Measurements from ENCODE around the gene BCL7A.

Gene BCL7A

DNA sequence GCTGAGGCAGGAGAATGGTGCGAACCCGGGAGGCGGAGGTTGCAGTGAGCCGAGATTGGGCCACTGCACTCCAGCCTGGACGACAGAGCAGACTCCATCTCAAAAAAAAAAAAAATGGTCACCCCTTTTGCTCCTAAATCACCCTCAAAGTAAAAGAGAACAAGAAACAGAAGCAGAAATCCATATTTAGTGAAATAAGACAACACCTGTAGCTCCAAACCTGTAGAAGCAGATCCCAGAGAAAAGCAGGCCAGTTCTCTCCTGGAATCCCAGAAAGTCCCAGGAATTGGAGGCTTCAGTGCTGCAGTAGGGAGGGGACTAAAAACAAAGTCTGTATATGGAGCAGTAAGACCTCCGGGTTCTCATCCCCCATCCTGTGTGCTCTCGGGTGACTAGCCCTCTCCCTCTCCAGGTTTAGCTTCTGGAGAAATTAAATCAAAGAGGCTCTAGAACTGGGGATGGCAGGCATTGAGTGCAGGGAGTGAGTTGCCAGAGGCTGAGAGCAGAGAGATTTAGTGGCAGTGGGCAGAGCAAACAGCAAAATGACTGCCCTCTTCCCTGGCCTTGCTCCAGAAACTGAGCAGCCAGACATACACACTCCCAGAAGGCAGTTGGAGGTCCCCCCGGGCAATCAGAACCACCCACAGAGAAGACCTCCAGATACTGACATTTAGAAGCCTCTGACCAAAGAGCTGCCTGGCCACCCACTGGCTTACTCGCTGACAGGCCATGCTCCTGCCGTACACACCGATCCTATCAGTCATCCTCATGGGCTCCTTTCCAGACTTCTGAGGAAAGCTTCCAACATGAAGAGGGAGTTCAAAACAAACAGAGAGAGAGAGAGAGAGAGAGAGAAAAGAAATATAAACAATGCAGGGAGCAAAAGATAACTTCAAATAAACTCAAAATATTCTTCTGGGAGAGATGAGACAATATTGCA lies 50.6 kb downstream of the BCL7A start:
- no peak overlapping the region for H2AFZ ChIP-seq (ENCODE audit: low read length)

GRCh38 chr12:122073815-122074214 lies 52.1 kb downstream of the BCL7A start:
- Histone ChIP-seq H2AFZ (ENCODE audit: low read length) (no peak overlapping the region), H3K4me3 (ENCODE audit: low read length, poor library complexity, severe bottlenecking) (no peak overlapping the region), H4K20me1 (ENCODE audit: insufficient read depth, low read length, poor library complexity, severe bottlenecking) (no peaks in the 10 kb centered on the region), H3K4me1 (ENCODE audit: insufficient read depth, low read length, poor library complexity, severe bottlenecking) (peaks cover 5% of the 10 kb centered on the region), H3K9me3 (ENCODE audit: insufficient read depth, low read depth, low read length) (no peaks in the 10 kb centered on the region), H3K9me2 (replicated peaks; ENCODE audit: low read depth, low read length) (no peaks in the 10 kb centered on the region), H3K27me3 (ENCODE audit: insufficient read depth, low read length, poor library complexity, severe bottlenecking) (no peaks in the 10 kb centered on the region), H3K79me2 (ENCODE audit: insufficient read depth, low read length) (peaks cover under 1% of the 10 kb centered on the region; the same call in 1 of the 2 replicates), H3F3A (ENCODE audit: low read depth) (no peaks in the 10 kb centered on the region), H3K9ac (ENCODE audit: low read depth, low read length, poor library complexity, severe bottlenecking) (no peak overlapping the region), H3K36me3 (ENCODE audit: insufficient read depth, low read length) (no peaks in the 10 kb centered on the region), H3K4me2 (ENCODE audit: low read depth, low read length, poor library complexity, severe bottlenecking) (no peak overlapping the region)
- TF ChIP-seq EZH2phosphoT487 (IDR thresholded peaks at IDR 0.05; ENCODE audit: borderline replicate concordance), result no peak
- TF ChIP-seq CTCF (conservative IDR thresholded peaks at IDR 0.05; ENCODE audit: low read length), result no peak

More for the DNA sequence above, 50.6 kb downstream of the BCL7A start:
- no peak overlapping the region for H3K4me3 ChIP-seq (ENCODE audit: low read length, poor library complexity, severe bottlenecking)
- no peak overlapping the region for H3K4me2 ChIP-seq (ENCODE audit: low read depth, low read length, poor library complexity, severe bottlenecking)
- no peaks in the 10 kb centered on the region for H3K9me2 ChIP-seq (replicated peaks; ENCODE audit: low read depth, low read length)
- H3K9ac ChIP-seq (ENCODE audit: low read depth, low read length, poor library complexity, severe bottlenecking), result no peak overlapping the region
- TF ChIP-seq CTCF (conservative IDR thresholded peaks at IDR 0.05; ENCODE audit: low read length), result no peak
- no peak for TF ChIP-seq EZH2phosphoT487 (IDR thresholded peaks at IDR 0.05; ENCODE audit: borderline replicate concordance)
- peaks cover 14% of the 10 kb centered on the region for H3K4me1 ChIP-seq (ENCODE audit: insufficient read depth, low read length, poor library complexity, severe bottlenecking)
- H4K20me1 ChIP-seq (ENCODE audit: insufficient read depth, low read length, poor library complexity, severe bottlenecking), result no peaks in the 10 kb centered on the region
- no peaks in the 10 kb centered on the region for H3K27me3 ChIP-seq (ENCODE audit: insufficient read depth, low read length, poor library complexity, severe bottlenecking)
- H3K9me3 ChIP-seq (ENCODE audit: insufficient read depth, low read depth, low read length), result no peaks in the 10 kb centered on the region
- H3K79me2 ChIP-seq (ENCODE audit: insufficient read depth, low read length), result peaks cover 4% of the 10 kb centered on the region; the same call in 1 of the 2 replicates
- H3K36me3 ChIP-seq (ENCODE audit: insufficient read depth, low read length), result no peaks in the 10 kb centered on the region
- H3F3A ChIP-seq (ENCODE audit: low read depth), result peaks cover 8% of the 10 kb centered on the region; the same call in 1 of the 2 replicates

- Histone ChIP-seq H3K4me2 (ENCODE audit: low read depth, low read length, poor library complexity, severe bottlenecking) (no peak overlapping the region), H3F3A (ENCODE audit: low read depth) (peaks cover 1% of the 10 kb centered on the region; the same call in 1 of the 2 replicates), H2AFZ (ENCODE audit: low read length) (no peak overlapping the region), H3K9me2 (replicated peaks; ENCODE audit: low read depth, low read length) (no peaks in the 10 kb centered on the region), H3K36me3 (ENCODE audit: insufficient read depth, low read length) (no peaks in the 10 kb centered on the region), H3K4me1 (ENCODE audit: insufficient read depth, low read length, poor library complexity, severe bottlenecking) (peaks cover 25% of the 10 kb centered on the region), H3K79me2 (ENCODE audit: insufficient read depth, low read length) (peaks cover 31% of the 10 kb centered on the region), H3K27me3 (ENCODE audit: insufficient read depth, low read length, poor library complexity, severe bottlenecking) (no peaks in the 10 kb centered on the region), H3K4me3 (ENCODE audit: low read length, poor library complexity, severe bottlenecking) (no peak overlapping the region), H3K9ac (ENCODE audit: low read depth, low read length, poor library complexity, severe bottlenecking) (no peak overlapping the region), H4K20me1 (ENCODE audit: insufficient read depth, low read length, poor library complexity, severe bottlenecking) (peaks cover 25% of the 10 kb centered on the region), H3K9me3 (ENCODE audit: insufficient read depth, low read depth, low read length) (no peaks in the 10 kb centered on the region)
- TF ChIP-seq EZH2phosphoT487 (IDR thresholded peaks at IDR 0.05; ENCODE audit: borderline replicate concordance) (no peak), CTCF (conservative IDR thresholded peaks at IDR 0.05; ENCODE audit: low read length) (no peak)
Observed at GRCh38 chr12:122076743-122077495, 55.2 kb downstream of the BCL7A start.
